Panc1 (cell line): ENCODE data around the gene SAV1.

ENCODE experiments used
- CTCF ChIP-seq: fragments of 450-650 bp; IDR thresholded peaks from 2 replicates; pipeline ENCODE4 v1.5.1; 2017; ENCODE audit warnings: mild to moderate bottlenecking
- REST ChIP-seq, 2 experiments: IDR thresholded peaks; 2 replicates each; pipeline ENCODE4 v1.6.1; 2011 to 2012; ENCODE audit warnings: low read depth in 2 of 2, control low read depth in 1 of 2, low read length in 1 of 2, mild to moderate bottlenecking in 1 of 2, moderate library complexity in 1 of 2; ENCODE audit not compliant: insufficient read depth in 1 of 2

- TF ChIP-seq CTCF (no peak), REST (IDR thresholded peaks at IDR 0.05; ENCODE audit: insufficient read depth in 1 of 2, low read depth in 2 of 2, low read length in 1 of 2) (no peak)
Observed at GRCh38 chr14:50615552-50615951, 52.6 kb downstream of the SAV1 start.
